A204.1 (cell line): ENCODE data around the gene ASB15.
A peak's percentile ranks its signal among the peaks of the same experiment; 100 is the strongest.

Experiments used
- FAIRE-seq: peaks from 2 replicates; lab custom pipeline; 2012; peaks lifted over from hg19 to GRCh38; lab: Jason Lieb, UNC

Gene ASB15

GRCh38 chr7:123666492-123666891 lies 64.9 kb downstream of the ASB15 start:
- FAIRE-seq: no peak

DNA sequence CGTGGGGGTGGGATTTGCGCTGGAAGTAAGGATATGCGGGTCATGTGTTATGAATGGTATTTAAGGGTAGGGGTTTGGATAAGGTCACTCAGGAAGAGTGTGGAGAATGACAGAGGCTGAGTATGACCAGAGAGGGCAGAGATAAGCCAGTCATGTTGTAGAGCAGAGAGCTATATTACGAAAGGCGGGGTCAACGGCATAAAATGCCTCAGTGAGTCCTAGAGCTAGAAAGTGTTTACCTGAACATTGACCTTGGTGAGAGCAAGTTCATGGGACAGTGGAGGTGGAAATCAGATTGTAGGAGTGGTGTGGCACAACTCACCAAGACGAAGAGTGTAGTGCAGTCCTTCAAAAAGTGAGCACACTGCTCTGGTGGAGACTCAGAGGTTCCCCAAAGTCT lies 67.9 kb downstream of the ASB15 start:
- FAIRE-seq: no peak

GRCh38 chr7:123673137-123673732 lies 71.6 kb downstream of the ASB15 start:
- no peak for FAIRE-seq

- no peak for FAIRE-seq
Measured at GRCh38 chr7:123673752-123674398, 72.3 kb downstream of the ASB15 start.

GRCh38 chr7:123674399-123675180 lies 73.0 kb downstream of the ASB15 start:
- no peak for FAIRE-seq

DNA sequence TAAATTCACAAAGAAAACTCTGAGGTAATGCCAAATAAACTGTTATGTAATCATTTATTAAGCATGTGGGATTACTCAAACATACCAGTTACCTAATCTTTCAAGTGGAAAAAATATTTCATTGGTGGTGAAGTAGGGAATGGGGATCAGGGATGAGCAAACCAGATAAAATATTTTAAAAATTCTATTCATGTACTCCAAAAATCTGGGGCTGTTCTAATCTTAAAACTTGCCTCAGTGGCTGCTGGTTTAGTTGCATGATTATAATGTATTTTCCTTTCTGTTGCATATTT lies 73.5 kb downstream of the ASB15 start:
- no peak for FAIRE-seq

GRCh38 chr7:123677061-123677715 lies 75.6 kb downstream of the ASB15 start:
- FAIRE-seq: no peak

- FAIRE-seq: no peak
Measured at GRCh38 chr7:123679614-123680013, 78.0 kb downstream of the ASB15 start.

DNA sequence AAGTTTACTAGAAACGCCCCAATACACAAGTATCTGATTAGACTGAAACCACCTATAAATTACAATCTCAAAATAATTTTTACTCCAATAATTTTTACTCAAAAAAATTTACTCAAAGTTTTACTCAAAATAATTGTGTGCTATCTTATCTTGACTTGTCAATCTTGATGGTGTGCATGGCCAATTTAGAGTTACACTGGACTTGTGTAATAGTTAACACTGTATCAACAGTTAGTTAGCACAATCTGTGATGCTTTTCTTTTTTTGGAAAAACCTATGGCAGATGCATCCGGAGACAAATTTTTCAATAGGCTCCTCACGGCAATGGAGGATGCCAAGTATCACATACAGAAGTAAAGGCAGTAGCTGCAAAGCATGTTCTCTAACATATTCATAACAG lies 79.0 kb downstream of the ASB15 start:
- peak; percentile 72 for FAIRE-seq

- peak; percentile 56 for FAIRE-seq
Measured at GRCh38 chr7:123681561-123681960, 79.9 kb downstream of the ASB15 start.

DNA sequence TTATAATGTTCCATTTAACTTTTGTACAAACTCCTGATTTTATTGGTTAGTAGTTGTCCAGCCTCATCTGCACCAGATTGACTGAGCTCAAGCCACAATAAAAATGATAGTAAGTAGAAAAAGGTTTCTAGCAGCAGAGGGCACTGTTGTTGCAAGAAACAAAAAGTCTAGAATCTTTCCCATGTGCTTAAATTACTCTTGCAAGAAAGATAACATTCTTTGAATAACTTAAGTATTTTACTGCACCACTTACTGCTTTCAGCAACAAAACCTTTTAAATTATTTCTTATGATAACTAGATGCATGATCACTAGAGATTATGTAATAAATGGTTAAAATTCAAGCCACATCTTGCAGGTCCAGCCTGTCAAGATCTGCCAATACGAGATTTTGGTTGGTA lies 81.1 kb downstream of the ASB15 start:
- peak; percentile 99 for FAIRE-seq

DNA sequence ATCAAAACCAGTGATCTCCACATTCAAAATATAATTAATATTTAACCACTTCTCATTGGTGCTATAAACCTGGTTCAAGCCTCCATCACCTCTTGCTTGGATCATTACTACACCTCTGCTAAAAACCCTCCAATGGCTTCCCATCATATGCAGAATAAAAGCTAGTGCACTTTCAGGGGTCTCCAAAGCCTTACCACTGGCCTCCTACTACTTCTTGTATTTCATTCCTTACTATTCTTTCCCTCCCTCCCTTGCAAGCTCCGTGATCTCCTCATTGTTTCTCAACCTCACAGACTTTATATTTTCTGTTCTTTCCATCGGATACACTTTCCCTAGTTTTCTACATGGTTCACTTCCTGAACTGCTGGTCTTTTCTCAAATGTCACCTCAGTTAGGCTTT lies 85.5 kb downstream of the ASB15 start:
- FAIRE-seq: no peak

GRCh38 chr7:123687727-123688126 lies 86.1 kb downstream of the ASB15 start:
- no peak for FAIRE-seq
